Fibroblast of lung (primary cell): ENCODE results near the gene PLEKHA4. TPM values are rescaled to one million over a fixed set of nuclear protein-coding genes. Genes with fewer than 3 reads are reported as not detected.

Experiments used
- DNase-seq, 2 donors: peaks; one replicate each; pipeline versions ENCODE4 v3.0.0 to v3.0.0-alpha.2; 2010; ENCODE audit warnings: low read depth in 2 of 2
- H2AFZ ChIP-seq: 2 replicates; pipeline ENCODE4 v1.5.1; 2012; ENCODE audit warnings: low read length, control low read depth, inconsistent platforms
- H3K27ac ChIP-seq: 2 replicates; pipeline ENCODE4 v1.5.1; 2011; ENCODE audit warnings: low read length, control low read depth; ENCODE audit not compliant: insufficient read depth
- H3K27me3 ChIP-seq: 2 replicates; pipeline ENCODE4 v1.5.1; 2011; ENCODE audit warnings: mild to moderate bottlenecking, low read length; ENCODE audit not compliant: control insufficient read depth, insufficient read depth
- H3K36me3 ChIP-seq: 2 replicates; pipeline ENCODE4 v1.5.1; 2011; ENCODE audit warnings: low read length; ENCODE audit not compliant: control insufficient read depth, insufficient read depth
- H3K4me1 ChIP-seq: 2 replicates; pipeline ENCODE4 v1.5.1; 2011; ENCODE audit warnings: low read length; ENCODE audit not compliant: control insufficient read depth, insufficient read depth; ENCODE audit errors: extremely low read depth
- H3K4me2 ChIP-seq: 2 replicates; pipeline ENCODE4 v1.5.1; 2011; ENCODE audit warnings: low read length, control low read depth; ENCODE audit not compliant: insufficient read depth; ENCODE audit errors: extremely low read depth
- H3K4me3 ChIP-seq, 4 experiments: fragments of 200-600 bp in 1 of 4; sonication (generic) in 1 of 4; replicated peaks in 1 of 4; 2 replicates each; pipeline ENCODE4 v1.5.1; 2011 to 2016; ENCODE audit warnings: low read length in 4 of 4, low read depth in 3 of 4, mild to moderate bottlenecking in 3 of 4, control low read depth in 2 of 4, inconsistent platforms in 1 of 4, mixed read lengths in 1 of 4; ENCODE audit not compliant: insufficient read depth in 1 of 4; ENCODE audit errors: control extremely low read depth in 1 of 4
- H3K79me2 ChIP-seq: 2 replicates; pipeline ENCODE4 v1.5.1; 2012; ENCODE audit warnings: mild to moderate bottlenecking, low read length, inconsistent platforms; ENCODE audit not compliant: control insufficient read depth, insufficient read depth
- H3K9ac ChIP-seq: 2 replicates; pipeline ENCODE4 v1.5.1; 2011; ENCODE audit warnings: mild to moderate bottlenecking, low read length, control low read depth; ENCODE audit not compliant: insufficient read depth
- H3K9me3 ChIP-seq: 2 replicates; pipeline ENCODE4 v1.5.1; 2012; ENCODE audit warnings: low read depth, low read length; ENCODE audit not compliant: control insufficient read depth, insufficient read depth
- H4K20me1 ChIP-seq: 2 replicates; pipeline ENCODE4 v1.5.1; 2011; ENCODE audit warnings: low read length; ENCODE audit not compliant: control insufficient read depth, insufficient read depth; ENCODE audit errors: extremely low read depth
- CTCF ChIP-seq, 2 donors: IDR thresholded peaks in 1 of 2; conservative IDR thresholded peaks in 1 of 2; 1 replicate in 1 of 2; 2 replicates in 1 of 2; pipeline ENCODE4 v1.5.1; 2011 to 2012; ENCODE audit warnings: low read length in 2 of 2, control low read depth in 1 of 2, inconsistent platforms in 1 of 2, low read depth in 1 of 2, mild to moderate bottlenecking in 1 of 2
- EZH2 ChIP-seq: IDR thresholded peaks from 2 replicates; pipeline ENCODE4 v1.5.1; 2012; ENCODE audit warnings: low read length, control low read depth, mild to moderate bottlenecking; ENCODE audit errors: missing control alignments
- polyA plus RNA-seq, 2 donors: library from polyadenylated mRNA; depleted of rRNA in 1 of 2; stranded (reverse) in 1 of 2; unstranded in 1 of 2; fragments of >200 nt; gene quantifications; 2 replicates each; pipeline ENCODE4 v1.2.1, GENCODE V29; 2011 to 2012; ENCODE audit warnings: missing spikeins in 1 of 2
- total RNA-seq: library from RNA; depleted of rRNA; stranded (reverse); fragments of >200 nt; gene quantifications from 2 replicates; pipeline ENCODE4 v1.2.1, GENCODE V29; 2014

Gene PLEKHA4
- total and polyA plus RNA-seq, 2 donors (not counting 1 experiment from before 2014, with no cell fraction given), result 6.6 to 20.0 TPM

GRCh38 chr19:48897181-48897580 lies 28.8 kb upstream of the PLEKHA4 start:
- no peak for DNase-seq
- no peak overlapping the region for H3K9ac ChIP-seq
- H3K9me3 ChIP-seq, result no peaks in the 10 kb centered on the region
- no peaks in the 10 kb centered on the region for H3K4me1 ChIP-seq
- no peaks in the 10 kb centered on the region for H4K20me1 ChIP-seq
- no peak overlapping the region for H3K4me2 ChIP-seq
- no peak overlapping the region for H2AFZ ChIP-seq
- peaks cover 2% of the 10 kb centered on the region for H3K36me3 ChIP-seq
- H3K4me3 ChIP-seq, result no peak overlapping the region
- H3K79me2 ChIP-seq, result peaks cover 15% of the 10 kb centered on the region
- TF ChIP-seq CTCF (conservative IDR thresholded peaks at IDR 0.05 in 1 of 2, IDR thresholded peaks at IDR 0.05 in 1 of 2; ENCODE audit: low read depth in 1 of 2, low read length in 2 of 2) (no peak), EZH2 (no peak)
- no peaks in the 10 kb centered on the region for H3K27me3 ChIP-seq
- no peak overlapping the region for H3K27ac ChIP-seq

- no peaks in the 10 kb centered on the region for H4K20me1 ChIP-seq
- peaks cover 9% of the 10 kb centered on the region for H3K79me2 ChIP-seq
- no peaks in the 10 kb centered on the region for H3K4me1 ChIP-seq
- no peaks in the 10 kb centered on the region for H3K36me3 ChIP-seq
- H3K9me3 ChIP-seq, result no peaks in the 10 kb centered on the region
- TF ChIP-seq CTCF (conservative IDR thresholded peaks at IDR 0.05 in 1 of 2, IDR thresholded peaks at IDR 0.05 in 1 of 2; ENCODE audit: low read depth in 1 of 2, low read length in 2 of 2) (no peak), EZH2 (no peak)
- H3K4me3 ChIP-seq, result peak overlapping the region in 1 of 4 experiments; percentile 46
- H3K9ac ChIP-seq, result no peak overlapping the region
- H3K27ac ChIP-seq, result no peak overlapping the region
- DNase-seq, result peak; percentile 39 to 58
- H3K27me3 ChIP-seq, result no peaks in the 10 kb centered on the region
- H2AFZ ChIP-seq, result no peak overlapping the region
- peak overlapping the region; percentile 13 for H3K4me2 ChIP-seq
Observed at GRCh38 chr19:48896191-48896720, 27.8 kb upstream of the PLEKHA4 start.

- no peak for TF ChIP-seq CTCF (conservative IDR thresholded peaks at IDR 0.05 in 1 of 2, IDR thresholded peaks at IDR 0.05 in 1 of 2; ENCODE audit: low read depth in 1 of 2, low read length in 2 of 2)
- no peak for TF ChIP-seq EZH2
- Histone ChIP-seq H3K4me2 (no peak overlapping the region), H3K27me3 (no peaks in the 10 kb centered on the region), H3K79me2 (peaks cover under 1% of the 10 kb centered on the region), H3K36me3 (no peaks in the 10 kb centered on the region), H3K9ac (no peak overlapping the region), H2AFZ (no peak overlapping the region), H3K27ac (no peak overlapping the region), H3K4me1 (no peaks in the 10 kb centered on the region), H3K9me3 (no peaks in the 10 kb centered on the region), H3K4me3 (no peak overlapping the region), H4K20me1 (no peaks in the 10 kb centered on the region)
- no peak for DNase-seq
Observed at GRCh38 chr19:48895226-48895625, 26.8 kb upstream of the PLEKHA4 start.
